Nephron (organoid): ENCODE measurements around the gene TAF11L4.
"Not testable (repeated sequence)": the region's sequence is repeated elsewhere in the genome, so short reads cannot be mapped to it uniquely, and the experiment has no call there.

Source experiments
- H3K27ac Mint-ChIP-seq, 3 experiments: 2 replicates each; pipeline ENCODE4 v1.8.0; 2020; ENCODE audit warnings: mixed read lengths in 3 of 3, mild to moderate bottlenecking in 2 of 3, moderate library complexity in 1 of 3
- H3K27me3 Mint-ChIP-seq: 2 replicates; pipeline ENCODE4 v1.8.0; 2021; ENCODE audit warnings: low read depth, mild to moderate bottlenecking, moderate library complexity, mixed read lengths
- H3K36me3 Mint-ChIP-seq: 2 replicates; pipeline ENCODE4 v1.8.0; 2020; ENCODE audit warnings: low read depth, mixed read lengths
- H3K4me1 Mint-ChIP-seq: 2 replicates; pipeline ENCODE4 v1.8.0; 2020; ENCODE audit warnings: mixed read lengths
- H3K4me3 Mint-ChIP-seq, 3 experiments: 2 replicates each; pipeline ENCODE4 v1.8.0; 2020; ENCODE audit warnings: mild to moderate bottlenecking in 3 of 3, mixed read lengths in 3 of 3, moderate library complexity in 2 of 3
- H3K9me3 Mint-ChIP-seq: 2 replicates; pipeline ENCODE4 v1.8.0; 2020; ENCODE audit warnings: mixed read lengths

TAF11L4 gene

GRCh38 chr5:17528369-17528768, 6.8 kb downstream of the TAF11L4 start, which contains the start of gene TAF11L6:
TAF11L6 (plus strand) TSS chr5:17528669.
- not testable (repeated sequence) for H3K4me3 Mint-ChIP-seq, H3K4me1 Mint-ChIP-seq, H3K27ac Mint-ChIP-seq, H3K9me3 Mint-ChIP-seq, H3K36me3 Mint-ChIP-seq, H3K27me3 Mint-ChIP-seq
